ENCODE results near the gene TEX14. TPM values are rescaled to one million over a fixed set of nuclear protein-coding genes. Genes with fewer than 3 reads are reported as not detected.
A peak's percentile ranks its signal among the peaks of the same experiment; 100 is the strongest.

TEX14 gene
- total and polyA plus RNA-seq, 12 donors: 0.05 to 0.88 (median 0.14) TPM; not detected in 4

DNA sequence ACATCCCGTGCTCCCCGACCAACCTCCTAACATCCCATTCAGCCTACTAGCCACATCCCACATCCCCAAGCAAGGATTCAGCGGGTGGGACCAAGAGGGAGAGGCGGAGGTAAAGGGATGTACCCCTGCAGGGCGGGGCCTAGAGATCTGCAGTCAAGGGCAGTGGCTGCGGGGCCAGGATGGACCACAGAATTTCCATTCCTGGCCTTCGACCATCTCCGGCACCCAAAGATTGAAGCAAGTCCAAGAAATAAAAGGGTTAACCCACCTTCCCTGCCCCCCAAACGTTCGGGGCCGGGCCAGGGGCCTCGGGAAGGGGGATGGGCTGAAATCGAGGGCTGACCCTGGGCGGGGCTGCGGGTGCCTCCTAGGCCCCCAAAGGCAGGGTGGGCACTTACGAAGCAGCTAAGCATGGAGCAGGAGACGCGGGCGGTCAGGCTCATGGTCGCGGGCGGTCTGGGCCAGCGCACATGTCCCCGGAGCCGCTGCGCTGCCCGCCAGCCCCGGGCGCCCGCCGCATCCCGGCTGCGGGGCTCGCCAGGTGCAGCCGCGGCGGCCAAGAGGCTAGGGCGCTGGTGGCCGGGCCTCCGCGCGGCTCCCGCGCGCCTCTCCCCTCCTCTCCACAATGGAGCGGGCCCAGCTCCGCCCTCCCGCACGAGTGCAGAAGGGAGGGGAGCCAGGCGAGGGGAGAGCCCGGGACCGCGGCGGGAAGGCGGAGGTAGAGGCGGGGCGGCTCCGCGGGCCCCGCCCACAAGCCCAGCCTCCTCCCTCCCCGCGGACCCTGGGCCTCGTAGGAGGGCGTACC is 177.7 kb downstream of the TEX14 start, which contains the start of gene MTMR4:
Gene MTMR4 (minus strand): TSS at position 674 of the 805 bp plus-strand sequence. CDS start 231 bp downstream, at position 443.
- 1% methylated on average over 61 to 64 of the region's 64 CpGs for WGBS, 2 donors
- peak; percentile 20 to 55 (median 38) for ATAC-seq
- H3K27me3 ChIP-seq: no peaks in the 10 kb centered on the region
- peak within 1 kb of the TSS; percentile 60 to 83 (median 71) for H3K4me3 ChIP-seq
- H3K9me3 ChIP-seq: no peaks in the 10 kb centered on the region
- peak within 1 kb of the TSS in 9 of 10 donors; percentile 43 to 77 (median 70) for H3K27ac ChIP-seq
- peaks cover 0 to 50% (median 31%) of the 10 kb centered on the region in 9 donors for H3K36me3 ChIP-seq
- DNase-seq: peak; percentile 81 to 85
- no peak for TF ChIP-seq CTCF (IDR thresholded peaks at IDR 0.05)
- peaks cover 18 to 46% (median 43%) of the 10 kb centered on the region in 9 donors for H3K4me1 ChIP-seq
- intact Hi-C loops (cut with DNase I): loop anchor here in 3 of 10 donors (2.0 to 10.0 kb wide), 3 partner anchors 75 to 488 kb away; partner anchors contain the start of gene SUPT4H1 (in 1 of the 3)

DNA sequence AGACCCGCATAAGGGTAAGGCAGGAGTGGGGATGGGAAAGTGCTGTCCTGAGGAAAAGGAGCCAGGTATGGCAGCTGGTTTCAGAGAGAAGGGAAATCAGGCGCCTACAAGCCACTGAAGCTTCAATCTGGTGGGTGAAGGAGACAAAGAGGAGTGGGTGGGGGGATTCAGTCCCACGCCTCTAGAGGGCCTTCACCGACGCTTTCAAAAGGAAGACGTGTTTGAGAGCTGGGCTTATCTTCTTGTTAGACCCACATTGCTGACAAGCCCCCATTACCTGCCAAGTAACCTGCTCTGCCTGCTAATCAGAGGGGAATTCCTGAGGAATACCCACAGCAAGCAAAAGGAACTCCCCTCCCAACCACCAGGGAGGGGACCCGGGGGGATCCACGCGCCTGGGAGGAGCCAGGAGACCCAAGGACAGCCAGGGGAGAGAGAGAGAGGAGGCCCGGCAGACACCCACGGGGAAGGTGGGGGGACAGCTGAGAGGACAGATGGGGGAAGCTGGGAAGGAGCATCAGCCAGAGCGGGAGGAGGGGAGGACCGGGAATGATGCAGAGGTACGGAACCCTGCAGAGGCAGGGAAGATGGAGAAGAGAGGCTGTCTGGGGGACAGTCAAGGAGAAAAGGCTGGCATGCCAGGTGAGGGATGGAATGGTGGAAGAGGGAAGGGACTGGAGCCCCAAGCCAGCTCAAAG is 178.4 kb downstream of the TEX14 start:
- TF ChIP-seq CTCF (IDR thresholded peaks at IDR 0.05): no peak
- DNase-seq (no peak), ATAC-seq (no peak)
- H3K36me3 ChIP-seq: peaks cover 0 to 58% (median 37%) of the 10 kb centered on the region in 9 donors
- peak overlapping the region; percentile 60 to 83 (median 71) for H3K4me3 ChIP-seq
- H3K27ac ChIP-seq: peak overlapping the region in 1 of 10 donors; percentile 70
- H3K4me1 ChIP-seq: peaks cover 14 to 42% (median 38%) of the 10 kb centered on the region in 9 donors
- no peaks in the 10 kb centered on the region for H3K27me3 ChIP-seq
- WGBS, 2 donors: 35 to 39% methylated on average over 14 of the region's 14 CpGs
- intact Hi-C loops (cut with DNase I): loop anchor here in 2 of 10 donors (5.0 to 10.0 kb wide), 2 partner anchors 159 to 489 kb away; partner anchors contain the start of gene SUPT4H1 (in 1 of the 2)
- H3K9me3 ChIP-seq: no peaks in the 10 kb centered on the region

DNA sequence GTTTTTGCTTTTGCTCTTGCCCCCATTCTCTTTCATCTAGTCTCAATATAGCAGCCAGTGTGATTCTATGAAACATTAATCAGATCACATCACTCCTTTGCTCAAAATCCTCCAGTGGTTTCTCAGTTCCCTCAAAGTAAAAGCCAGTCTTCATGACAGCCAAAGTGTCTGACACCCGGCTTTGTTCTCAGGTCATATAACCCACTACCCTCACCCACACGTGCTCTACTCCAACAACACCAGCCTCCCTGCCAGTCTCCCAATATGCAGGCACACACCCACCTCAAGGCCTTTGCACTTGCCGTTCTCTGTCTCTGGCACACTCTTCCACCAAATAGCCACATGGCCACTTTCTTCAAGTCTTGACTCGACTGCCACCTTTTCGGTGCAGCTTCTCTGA is 181.8 kb downstream of the TEX14 start:
- no peak for ATAC-seq
- intact Hi-C loops (cut with DNase I): loop anchor here in 2 of 10 donors (5.0 to 10.0 kb wide), 2 partner anchors 155 to 492 kb away; partner anchors contain the start of gene SUPT4H1 (in 1 of the 2)
- H3K4me3 ChIP-seq: no peak overlapping the region
- no peaks in the 10 kb centered on the region for H3K9me3 ChIP-seq
- H3K4me1 ChIP-seq: peaks cover 10 to 37% (median 25%) of the 10 kb centered on the region in 9 donors
- H3K36me3 ChIP-seq: peaks cover 5 to 82% (median 60%) of the 10 kb centered on the region in 9 donors
- H3K27me3 ChIP-seq: no peaks in the 10 kb centered on the region
- no peak for TF ChIP-seq CTCF (IDR thresholded peaks at IDR 0.05)
- no peak for DNase-seq
- no peak overlapping the region for H3K27ac ChIP-seq
- WGBS, 2 donors: 90 to 94% methylated on average over 5 of the region's 5 CpGs
